ENCODE results near the gene NPTXR. TPM values are rescaled to one million over a fixed set of nuclear protein-coding genes. Genes with fewer than 3 reads are reported as not detected.

NPTXR gene
- polyA plus RNA-seq, 3 donors = 0.04 TPM; not detected in 2

DNA sequence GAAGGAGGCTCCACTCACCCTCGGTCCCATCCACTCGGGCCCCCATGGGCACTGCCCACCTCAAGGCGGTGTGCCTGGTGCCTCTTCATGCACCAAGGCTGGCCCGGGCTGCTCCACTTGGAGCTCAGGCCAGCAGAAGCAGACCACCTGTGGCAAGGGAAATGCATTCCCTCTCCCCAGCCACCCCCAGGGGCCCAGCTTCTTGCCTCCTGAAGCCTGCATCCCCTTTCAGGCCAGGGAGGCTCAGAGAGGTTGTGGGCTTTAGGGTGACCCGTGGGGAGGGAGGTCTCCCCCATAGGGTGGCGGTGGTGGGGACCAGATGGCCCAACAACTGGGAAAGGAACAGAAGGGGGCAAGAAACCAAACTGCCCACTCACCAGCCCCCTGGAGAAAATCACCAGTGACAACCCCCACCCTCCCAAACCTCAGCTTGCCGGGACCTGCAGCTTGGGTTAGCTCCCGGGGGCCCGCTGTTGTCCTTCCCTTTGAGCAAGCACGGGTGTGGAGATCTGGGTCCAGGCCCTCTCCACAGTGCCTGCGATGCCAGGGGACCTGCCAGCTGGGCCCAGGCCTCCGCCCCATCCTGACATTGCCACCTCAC is 19.8 kb upstream of the NPTXR start:
- peaks cover 9% of the 10 kb centered on the region for H3K79me2 ChIP-seq (ENCODE audit: insufficient read depth, low read length)
- no peak for DNase-seq
- H3K4me3 Mint-ChIP-seq = no peak overlapping the region
- H3K27me3 Mint-ChIP-seq (ENCODE audit: low read depth in 3 of 3) = no peaks in the 10 kb centered on the region
- H3K27ac Mint-ChIP-seq = no peak overlapping the region
- no peak overlapping the region for H3K4me2 ChIP-seq (replicated peaks; ENCODE audit: extremely low read depth, low read length, poor library complexity, severe bottlenecking)
- no peaks in the 10 kb centered on the region for H3K27me3 ChIP-seq (ENCODE audit: control insufficient read depth in 2 of 2, insufficient read depth in 2 of 2, low read length in 2 of 2)
- TF ChIP-seq, protein P1, sequence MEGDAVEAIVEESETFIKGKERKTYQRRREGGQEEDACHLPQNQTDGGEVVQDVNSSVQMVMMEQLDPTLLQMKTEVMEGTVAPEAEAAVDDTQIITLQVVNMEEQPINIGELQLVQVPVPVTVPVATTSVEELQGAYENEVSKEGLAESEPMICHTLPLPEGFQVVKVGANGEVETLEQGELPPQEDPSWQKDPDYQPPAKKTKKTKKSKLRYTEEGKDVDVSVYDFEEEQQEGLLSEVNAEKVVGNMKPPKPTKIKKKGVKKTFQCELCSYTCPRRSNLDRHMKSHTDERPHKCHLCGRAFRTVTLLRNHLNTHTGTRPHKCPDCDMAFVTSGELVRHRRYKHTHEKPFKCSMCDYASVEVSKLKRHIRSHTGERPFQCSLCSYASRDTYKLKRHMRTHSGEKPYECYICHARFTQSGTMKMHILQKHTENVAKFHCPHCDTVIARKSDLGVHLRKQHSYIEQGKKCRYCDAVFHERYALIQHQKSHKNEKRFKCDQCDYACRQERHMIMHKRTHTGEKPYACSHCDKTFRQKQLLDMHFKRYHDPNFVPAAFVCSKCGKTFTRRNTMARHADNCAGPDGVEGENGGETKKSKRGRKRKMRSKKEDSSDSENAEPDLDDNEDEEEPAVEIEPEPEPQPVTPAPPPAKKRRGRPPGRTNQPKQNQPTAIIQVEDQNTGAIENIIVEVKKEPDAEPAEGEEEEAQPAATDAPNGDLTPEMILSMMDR (IDR thresholded peaks at IDR 0.05) = no peak
- 91% methylated on average over 5 of the region's 12 CpGs for WGBS (ENCODE audit: insufficient coverage)
- H3K9ac ChIP-seq (ENCODE audit: insufficient read depth, low read length, poor library complexity, severe bottlenecking) = no peak overlapping the region
- no peaks in the 10 kb centered on the region for H3K9me3 Mint-ChIP-seq
- H4K20me1 ChIP-seq (ENCODE audit: insufficient read depth, low read length) = peaks cover 84% of the 10 kb centered on the region
- peaks cover 27 to 41% of the 10 kb centered on the region in 2 donors for H3K36me3 ChIP-seq (replicated peaks in 1 of 2; ENCODE audit: control insufficient read depth in 1 of 2, insufficient read depth in 2 of 2, low read length in 2 of 2)
- intact Hi-C loops (cut with micrococcal nuclease) = no loop called here
- no peaks in the 10 kb centered on the region for H3K9me3 ChIP-seq (replicated peaks in 1 of 2; ENCODE audit: control insufficient read depth in 1 of 2, insufficient read depth in 1 of 2, low read length in 2 of 2)
- H3K36me3 Mint-ChIP-seq = peaks cover 24 to 35% of the 10 kb centered on the region in 2 donors
- no peak overlapping the region for H3K27ac ChIP-seq (ENCODE audit: low read depth in 1 of 2, low read length in 2 of 2)
- H3K4me1 ChIP-seq (ENCODE audit: control insufficient read depth in 1 of 2, insufficient read depth in 2 of 2, low read length in 2 of 2) = peaks cover 9 to 11% of the 10 kb centered on the region in 2 donors
- H3K4me3 ChIP-seq (replicated peaks in 1 of 3; ENCODE audit: low read depth in 2 of 3, low read length in 3 of 3) = no peak overlapping the region
- no peak overlapping the region for H2AFZ ChIP-seq (ENCODE audit: insufficient read depth, low read depth, low read length, poor library complexity, severe bottlenecking)
- H3K4me1 Mint-ChIP-seq = peaks cover 11% of the 10 kb centered on the region

DNA sequence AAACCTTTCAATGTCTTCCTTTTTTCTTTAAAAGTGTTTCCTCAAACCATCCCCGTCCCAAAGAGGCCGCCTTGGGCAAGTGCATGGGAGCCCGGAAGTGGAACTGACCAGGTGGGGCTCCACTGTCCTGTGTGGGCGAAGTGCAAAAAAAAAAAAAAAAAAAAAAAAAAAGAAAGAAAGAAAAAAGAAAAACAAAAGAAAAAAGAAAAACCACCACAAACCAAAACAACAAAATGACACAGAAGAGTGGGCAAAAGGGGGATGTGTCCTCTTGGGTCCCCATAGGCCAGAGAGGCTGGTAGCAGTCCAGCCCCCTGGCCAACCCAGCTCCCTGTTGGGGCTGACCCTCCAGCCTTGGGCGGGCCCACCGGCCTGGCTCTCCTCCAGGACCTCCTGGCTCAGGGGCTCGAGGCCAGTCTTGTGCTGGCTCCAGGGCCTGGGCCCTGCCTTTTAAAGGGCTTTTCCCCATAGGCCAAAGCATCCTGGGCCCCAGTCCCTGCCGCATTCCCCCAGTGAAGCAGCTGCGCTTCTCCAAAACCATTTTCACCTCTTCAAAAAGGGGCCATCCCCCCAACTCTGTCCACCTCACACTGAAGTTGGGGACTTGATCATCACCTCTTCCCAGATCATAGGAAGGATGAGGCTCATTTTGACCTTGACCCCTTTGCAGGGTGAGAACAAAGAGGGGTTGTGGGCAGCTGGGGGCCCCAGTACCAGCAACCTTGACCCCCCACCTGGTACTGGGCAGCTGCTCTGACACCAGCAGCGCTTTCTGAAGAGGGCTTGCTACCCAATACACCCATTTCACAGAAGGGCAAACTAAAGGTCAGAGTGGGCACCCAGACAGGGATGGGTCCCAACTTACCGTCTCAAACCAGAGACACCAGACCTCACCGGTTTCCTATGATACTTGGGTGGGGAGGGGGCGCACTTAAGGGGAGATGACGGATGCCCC is 18.8 kb upstream of the NPTXR start:
- H3K4me2 ChIP-seq (replicated peaks; ENCODE audit: extremely low read depth, low read length, poor library complexity, severe bottlenecking) = no peak overlapping the region
- Mint-ChIP-seq H3K9me3 (no peaks in the 10 kb centered on the region), H3K36me3 (peaks cover 16 to 25% of the 10 kb centered on the region in 2 donors), H3K4me1 (peaks cover 7% of the 10 kb centered on the region), H3K27me3 (ENCODE audit: low read depth in 3 of 3) (peaks cover 0 to 4% (median 0%) of the 10 kb centered on the region in 3 donors), H3K4me3 (no peak overlapping the region), H3K27ac (peak overlapping the region in 2 of 7 donors; percentile 31 to 69)
- TF ChIP-seq, protein P1 (IDR thresholded peaks at IDR 0.05) = no peak
- no peak overlapping the region for H2AFZ ChIP-seq (ENCODE audit: insufficient read depth, low read depth, low read length, poor library complexity, severe bottlenecking)
- no peak overlapping the region for H3K4me3 ChIP-seq (replicated peaks in 1 of 3; ENCODE audit: low read depth in 2 of 3, low read length in 3 of 3)
- H3K27ac ChIP-seq (ENCODE audit: low read depth in 1 of 2, low read length in 2 of 2) = no peak overlapping the region
- H3K36me3 ChIP-seq (replicated peaks in 1 of 2; ENCODE audit: control insufficient read depth in 1 of 2, insufficient read depth in 2 of 2, low read length in 2 of 2) = peaks cover 20 to 33% of the 10 kb centered on the region in 2 donors
- H4K20me1 ChIP-seq (ENCODE audit: insufficient read depth, low read length) = peaks cover 74% of the 10 kb centered on the region
- H3K4me1 ChIP-seq (ENCODE audit: control insufficient read depth in 1 of 2, insufficient read depth in 2 of 2, low read length in 2 of 2) = peaks cover 9 to 11% of the 10 kb centered on the region in 2 donors
- H3K9ac ChIP-seq (ENCODE audit: insufficient read depth, low read length, poor library complexity, severe bottlenecking) = no peak overlapping the region
- peaks cover 4% of the 10 kb centered on the region for H3K79me2 ChIP-seq (ENCODE audit: insufficient read depth, low read length)
- no peak for DNase-seq
- 96% methylated on average over 7 of the region's 14 CpGs for WGBS (ENCODE audit: insufficient coverage)
- intact Hi-C loops (cut with micrococcal nuclease) = no loop called here
- H3K27me3 ChIP-seq (ENCODE audit: control insufficient read depth in 2 of 2, insufficient read depth in 2 of 2, low read length in 2 of 2) = no peaks in the 10 kb centered on the region
- H3K9me3 ChIP-seq (replicated peaks in 1 of 2; ENCODE audit: control insufficient read depth in 1 of 2, insufficient read depth in 1 of 2, low read length in 2 of 2) = no peaks in the 10 kb centered on the region
